Panc1 (cell line): ENCODE results near the gene ARHGDIB. TPM values are rescaled to one million over a fixed set of nuclear protein-coding genes. Genes with fewer than 3 reads are reported as not detected.

Source experiments
- ATAC-seq: fragments of 200-7000 bp; cut with Tn5 transposase; 2 replicates; pipeline ENCODE4 v1.9.1; 2020; ENCODE audit warnings: mild to moderate bottlenecking, moderate library complexity
- BruUV-seq: library from RNA; stranded (reverse); fragments of 400-500 nt; replicated peaks from 2 replicates; lab custom pipeline; 2021; lab: Mats Ljungman, UMichigan
- CTCF ChIA-PET: fragments of 300-600 bp; sonication (Branson Sonifier 250); formaldehyde crosslinking; loops from one replicate; lab custom pipeline; 2022; ENCODE audit warnings: antibody characterized with exemption; lab: Charles Lee
- POLR2A ChIA-PET: fragments of 300-600 bp; sonication (Branson Sonifier 250); formaldehyde crosslinking; loops from one replicate; lab custom pipeline; 2022; ENCODE audit warnings: antibody characterized with exemption; lab: Charles Lee
- DNase-seq: peaks from one replicate; pipeline ENCODE4 v3.0.0-alpha.2; 2010; ENCODE audit warnings: low read depth, low spot score
- H3K27ac ChIP-seq: 2 replicates; pipeline ENCODE4 v1.5.1; 2011; ENCODE audit warnings: mild to moderate bottlenecking, low read length, inconsistent platforms
- H3K27me3 ChIP-seq: fragments of 200-500 bp; sonication (Bioruptor generic); 2 replicates; pipeline ENCODE4 v1.6.0; 2014; ENCODE audit warnings: low read length, inconsistent platforms; ENCODE audit not compliant: control insufficient read depth, insufficient read depth
- H3K36me3 ChIP-seq: fragments of 200-500 bp; sonication (Bioruptor generic); 2 replicates; pipeline ENCODE4 v1.5.1; 2014; ENCODE audit warnings: inconsistent platforms, mild to moderate bottlenecking, low read length, moderate library complexity; ENCODE audit not compliant: control insufficient read depth, insufficient read depth
- H3K4me1 ChIP-seq: 2 replicates; pipeline ENCODE4 v1.5.1; 2011; ENCODE audit warnings: inconsistent platforms, mild to moderate bottlenecking, low read length, moderate library complexity; ENCODE audit not compliant: control insufficient read depth, insufficient read depth
- H3K4me3 ChIP-seq, 2 experiments: 2 replicates each; pipeline ENCODE4 v1.5.1; 2011 to 2012; ENCODE audit warnings: low read depth in 2 of 2, low read length in 2 of 2, mild to moderate bottlenecking in 2 of 2, inconsistent platforms in 1 of 2, moderate library complexity in 1 of 2
- H3K9me3 ChIP-seq: fragments of 200-500 bp; sonication (Bioruptor generic); 2 replicates; pipeline ENCODE4 v1.5.1; 2014; ENCODE audit warnings: low read depth, mild to moderate bottlenecking, inconsistent platforms, low read length, moderate library complexity; ENCODE audit not compliant: control insufficient read depth, insufficient read depth
- CTCF ChIP-seq: fragments of 450-650 bp; IDR thresholded peaks from 2 replicates; pipeline ENCODE4 v1.5.1; 2017; ENCODE audit warnings: mild to moderate bottlenecking
- POLR2AphosphoS5 ChIP-seq: IDR thresholded peaks from 2 replicates; pipeline ENCODE4 v1.6.1; 2012; ENCODE audit warnings: mild to moderate bottlenecking, low read depth, low read length, moderate library complexity
- SIN3A ChIP-seq: IDR thresholded peaks from 2 replicates; pipeline ENCODE4 v1.6.1; 2012; ENCODE audit warnings: low read depth, mild to moderate bottlenecking, low read length, moderate library complexity, borderline replicate concordance; ENCODE audit not compliant: insufficient read depth
- TCF7L2 ChIP-seq: IDR thresholded peaks from 2 replicates; pipeline ENCODE4 v1.6.1; 2011; ENCODE audit warnings: mild to moderate bottlenecking, low read depth, low read length, inconsistent platforms
- in situ Hi-C: cut with HindIII; loops from 2 replicates; pipeline ENCODE4 v1.10.0; 2016; ENCODE audit warnings: low sequenced_read_pairs, low pct_unique_long_range_greater_than_20kb
- intact Hi-C: fragments of 100-400 bp; cut with micrococcal nuclease; formaldehyde crosslinking; loops from one replicate; pipeline ENCODE4 v1.10.0; 2022; ENCODE audit not compliant: unreplicated experiment
- total RNA-seq: library from RNA; stranded (reverse); gene quantifications from one replicate; pipeline ENCODE4 v1.2.1, GENCODE V29; 2021; ENCODE audit not compliant: unreplicated experiment
- TF ChIP-seq, protein P1 (sequence below), 2 experiments: IDR thresholded peaks; 2 replicates each; pipeline ENCODE4 v1.6.1; 2011 to 2012; ENCODE audit warnings: low read depth in 2 of 2, control low read depth in 1 of 2, low read length in 1 of 2, mild to moderate bottlenecking in 1 of 2, moderate library complexity in 1 of 2; ENCODE audit not compliant: insufficient read depth in 1 of 2

Gene ARHGDIB
- total RNA-seq, 1 experiment from 2014 or later = 1.6 TPM

DNA sequence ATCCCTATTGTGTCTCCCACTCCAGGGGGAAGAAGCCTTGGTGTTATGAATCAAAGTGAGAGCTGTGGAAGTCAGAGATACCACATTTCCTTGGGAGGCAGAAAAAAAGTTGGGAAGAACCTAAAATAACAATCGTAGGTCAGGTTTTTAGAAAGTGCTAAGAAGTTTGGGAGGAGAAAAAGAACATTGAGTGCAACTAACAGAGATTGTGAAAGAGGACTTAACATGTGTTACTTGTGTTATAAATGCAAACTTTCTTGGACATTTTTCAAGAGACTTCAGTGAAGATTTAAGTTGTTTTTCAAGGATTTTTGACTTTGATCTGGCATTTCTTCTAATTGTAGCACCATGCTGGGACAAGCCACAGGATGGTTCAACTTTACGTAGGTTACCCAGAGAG is 15.2 kb downstream of the ARHGDIB start:
- H3K36me3 ChIP-seq = no peaks in the 10 kb centered on the region

DNA sequence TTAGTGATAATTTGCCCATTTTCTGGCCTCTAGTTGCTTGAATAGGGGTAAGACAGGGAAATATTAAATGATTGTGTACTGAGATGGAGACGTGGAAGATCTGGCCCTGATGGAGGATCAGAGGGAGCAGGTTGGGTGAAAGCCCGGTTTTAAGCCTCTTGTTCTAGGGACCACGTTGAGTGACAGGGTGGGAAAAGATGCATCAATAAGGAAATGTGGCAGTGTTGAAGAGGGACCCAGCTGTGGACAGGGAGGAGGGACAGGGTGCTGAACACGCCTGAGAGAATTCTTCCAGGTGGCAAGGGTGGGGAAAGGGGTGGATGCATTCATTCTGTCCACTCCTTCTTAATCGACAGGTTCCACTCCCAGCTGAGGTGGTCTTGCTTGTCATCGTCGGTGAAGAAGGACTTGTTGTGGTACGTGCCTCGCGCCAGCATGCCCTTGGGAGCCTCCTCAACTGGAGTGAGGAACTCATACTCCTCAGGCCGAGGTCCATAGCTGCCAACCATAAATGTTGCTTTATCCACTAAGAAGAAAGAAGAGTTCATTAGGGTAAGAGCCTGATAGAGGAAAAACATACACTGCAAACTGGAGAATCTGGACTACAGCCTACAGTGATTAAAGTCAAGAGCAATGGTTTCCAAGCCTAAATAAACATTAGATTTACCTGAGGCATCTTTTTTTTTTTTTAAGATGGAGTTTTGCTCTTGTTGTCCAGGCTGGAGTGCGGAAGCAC is 19.0 kb downstream of the ARHGDIB start:
- H3K27ac ChIP-seq = no peak overlapping the region
- ChIA-PET CTCF (no interaction called here), POLR2A (no interaction called here)
- no peak overlapping the region for H3K4me3 ChIP-seq
- intact Hi-C loops (no loop called here), in situ Hi-C loops (no loop called here)
- no TSS peak for BruUV-seq
- H3K4me1 ChIP-seq = no peaks in the 10 kb centered on the region
- TF ChIP-seq POLR2AphosphoS5 (no peak), CTCF (no peak)
- TF ChIP-seq, protein P1, sequence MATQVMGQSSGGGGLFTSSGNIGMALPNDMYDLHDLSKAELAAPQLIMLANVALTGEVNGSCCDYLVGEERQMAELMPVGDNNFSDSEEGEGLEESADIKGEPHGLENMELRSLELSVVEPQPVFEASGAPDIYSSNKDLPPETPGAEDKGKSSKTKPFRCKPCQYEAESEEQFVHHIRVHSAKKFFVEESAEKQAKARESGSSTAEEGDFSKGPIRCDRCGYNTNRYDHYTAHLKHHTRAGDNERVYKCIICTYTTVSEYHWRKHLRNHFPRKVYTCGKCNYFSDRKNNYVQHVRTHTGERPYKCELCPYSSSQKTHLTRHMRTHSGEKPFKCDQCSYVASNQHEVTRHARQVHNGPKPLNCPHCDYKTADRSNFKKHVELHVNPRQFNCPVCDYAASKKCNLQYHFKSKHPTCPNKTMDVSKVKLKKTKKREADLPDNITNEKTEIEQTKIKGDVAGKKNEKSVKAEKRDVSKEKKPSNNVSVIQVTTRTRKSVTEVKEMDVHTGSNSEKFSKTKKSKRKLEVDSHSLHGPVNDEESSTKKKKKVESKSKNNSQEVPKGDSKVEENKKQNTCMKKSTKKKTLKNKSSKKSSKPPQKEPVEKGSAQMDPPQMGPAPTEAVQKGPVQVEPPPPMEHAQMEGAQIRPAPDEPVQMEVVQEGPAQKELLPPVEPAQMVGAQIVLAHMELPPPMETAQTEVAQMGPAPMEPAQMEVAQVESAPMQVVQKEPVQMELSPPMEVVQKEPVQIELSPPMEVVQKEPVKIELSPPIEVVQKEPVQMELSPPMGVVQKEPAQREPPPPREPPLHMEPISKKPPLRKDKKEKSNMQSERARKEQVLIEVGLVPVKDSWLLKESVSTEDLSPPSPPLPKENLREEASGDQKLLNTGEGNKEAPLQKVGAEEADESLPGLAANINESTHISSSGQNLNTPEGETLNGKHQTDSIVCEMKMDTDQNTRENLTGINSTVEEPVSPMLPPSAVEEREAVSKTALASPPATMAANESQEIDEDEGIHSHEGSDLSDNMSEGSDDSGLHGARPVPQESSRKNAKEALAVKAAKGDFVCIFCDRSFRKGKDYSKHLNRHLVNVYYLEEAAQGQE (IDR thresholded peaks at IDR 0.05; ENCODE audit: insufficient read depth in 1 of 2, low read depth in 2 of 2, low read length in 1 of 2) = no peak
- H3K9me3 ChIP-seq = no peaks in the 10 kb centered on the region
- no peaks in the 10 kb centered on the region for H3K27me3 ChIP-seq
- no peak for DNase-seq
- no peak for ATAC-seq
- no peaks in the 10 kb centered on the region for H3K36me3 ChIP-seq

More for the DNA sequence above, 15.2 kb downstream of the ARHGDIB start:
- ChIA-PET POLR2A (no interaction called here), CTCF (no interaction called here)
- Histone ChIP-seq H3K4me3 (no peak overlapping the region), H3K27ac (no peak overlapping the region), H3K4me1 (no peaks in the 10 kb centered on the region), H3K9me3 (no peaks in the 10 kb centered on the region), H3K27me3 (no peaks in the 10 kb centered on the region)
- BruUV-seq = no TSS peak
- no peak for DNase-seq
- intact Hi-C loops (no loop called here), in situ Hi-C loops (no loop called here)
- TF ChIP-seq TCF7L2 (no peak), SIN3A (no peak), POLR2AphosphoS5 (no peak), CTCF (no peak)
- TF ChIP-seq, protein P1 (IDR thresholded peaks at IDR 0.05; ENCODE audit: insufficient read depth in 1 of 2, low read depth in 2 of 2, low read length in 1 of 2) = no peak
- no peak for ATAC-seq
